Duodenal mucosa (tissue), 2 donors: ENCODE results near the gene CLCA1.

Source experiments
- H3K27ac ChIP-seq: one replicate; pipeline ENCODE4 v1.7.0; 2013; ENCODE audit warnings: low read depth, low read length
- H3K27me3 ChIP-seq, 2 donors: one replicate each; pipeline ENCODE4 v1.7.0; 2013; ENCODE audit warnings: low read length in 2 of 2, control low read depth in 1 of 2; ENCODE audit not compliant: insufficient read depth in 2 of 2, control insufficient read depth in 1 of 2
- H3K36me3 ChIP-seq, 2 donors: one replicate each; pipeline ENCODE4 v1.7.0; 2013; ENCODE audit warnings: low read length in 2 of 2, control low read depth in 1 of 2; ENCODE audit not compliant: insufficient read depth in 2 of 2, control insufficient read depth in 1 of 2
- H3K4me1 ChIP-seq, 2 donors: one replicate each; pipeline ENCODE4 v1.7.0; 2013; ENCODE audit warnings: low read length in 2 of 2, control low read depth in 1 of 2; ENCODE audit not compliant: insufficient read depth in 2 of 2, control insufficient read depth in 1 of 2
- H3K4me3 ChIP-seq, 2 donors: one replicate each; pipeline ENCODE4 v1.7.0; 2013; ENCODE audit warnings: low read length in 2 of 2, low read depth in 1 of 2
- H3K9ac ChIP-seq, 2 donors: one replicate each; pipeline ENCODE4 v1.7.0; 2013; ENCODE audit warnings: low read length in 2 of 2, low read depth in 1 of 2
- H3K9me3 ChIP-seq, 2 donors: one replicate each; pipeline ENCODE4 v1.7.0; 2013; ENCODE audit warnings: low read length in 2 of 2, control low read depth in 1 of 2; ENCODE audit not compliant: control insufficient read depth in 1 of 2

The CLCA1 gene

GRCh38 chr1:86468501-86468977, at the start of gene CLCA1:
TSS of gene CLCA1 (plus strand) at chr1:86468927. CDS start at chr1:86468972, 45 bp downstream.
- Histone ChIP-seq H3K36me3 (no peaks in the 10 kb centered on the region), H3K27ac (no peak within 1 kb of the TSS), H3K27me3 (no peaks in the 10 kb centered on the region), H3K9me3 (no peaks in the 10 kb centered on the region), H3K9ac (peak within 1 kb of the TSS in 1 of 2 donors; percentile 35), H3K4me3 (no peak within 1 kb of the TSS), H3K4me1 (no peaks in the 10 kb centered on the region)

- Histone ChIP-seq H3K27ac (no peak overlapping the region), H3K9me3 (no peaks in the 10 kb centered on the region), H3K4me1 (no peaks in the 10 kb centered on the region), H3K9ac (no peak overlapping the region), H3K27me3 (no peaks in the 10 kb centered on the region), H3K36me3 (no peaks in the 10 kb centered on the region), H3K4me3 (no peak overlapping the region)
Observed at GRCh38 chr1:86419277-86419903, 49.3 kb upstream of the CLCA1 start.

- Histone ChIP-seq H3K9ac (no peak overlapping the region), H3K9me3 (no peaks in the 10 kb centered on the region), H3K27ac (no peak overlapping the region), H3K36me3 (no peaks in the 10 kb centered on the region), H3K4me1 (no peaks in the 10 kb centered on the region), H3K4me3 (no peak overlapping the region), H3K27me3 (no peaks in the 10 kb centered on the region)
Observed at GRCh38 chr1:86421601-86422280, 47.0 kb upstream of the CLCA1 start.

- no peak overlapping the region for H3K9ac ChIP-seq
- H3K27me3 ChIP-seq, result no peaks in the 10 kb centered on the region
- no peak overlapping the region for H3K27ac ChIP-seq
- H3K9me3 ChIP-seq, result no peaks in the 10 kb centered on the region
- H3K36me3 ChIP-seq, result no peaks in the 10 kb centered on the region
- H3K4me3 ChIP-seq, result no peak overlapping the region
- H3K4me1 ChIP-seq, result no peaks in the 10 kb centered on the region
Observed at GRCh38 chr1:86423473-86423872, 45.3 kb upstream of the CLCA1 start.

- Histone ChIP-seq H3K36me3 (no peaks in the 10 kb centered on the region), H3K9me3 (no peaks in the 10 kb centered on the region), H3K27me3 (no peaks in the 10 kb centered on the region), H3K9ac (no peak within 1 kb of the TSS), H3K27ac (no peak within 1 kb of the TSS), H3K4me1 (no peaks in the 10 kb centered on the region), H3K4me3 (no peak within 1 kb of the TSS)
Observed at GRCh38 chr1:86423873-86424272, 44.9 kb upstream of the CLCA1 start, which contains the start of gene CLCA2. TSS of gene CLCA2 (plus strand) at chr1:86424171. CDS start at chr1:86424248, 77 bp downstream.

GRCh38 chr1:86429122-86429725, 39.5 kb upstream of the CLCA1 start:
- Histone ChIP-seq H3K9ac (no peak overlapping the region), H3K27ac (no peak overlapping the region), H3K9me3 (no peaks in the 10 kb centered on the region), H3K27me3 (no peaks in the 10 kb centered on the region), H3K4me3 (no peak overlapping the region), H3K4me1 (no peaks in the 10 kb centered on the region), H3K36me3 (no peaks in the 10 kb centered on the region)

- Histone ChIP-seq H3K27me3 (no peaks in the 10 kb centered on the region), H3K36me3 (no peaks in the 10 kb centered on the region), H3K4me1 (no peaks in the 10 kb centered on the region), H3K27ac (no peak overlapping the region), H3K4me3 (no peak overlapping the region), H3K9me3 (no peaks in the 10 kb centered on the region), H3K9ac (no peak overlapping the region)
Observed at GRCh38 chr1:86429835-86430234, 38.9 kb upstream of the CLCA1 start.

- Histone ChIP-seq H3K27me3 (no peaks in the 10 kb centered on the region), H3K4me3 (no peak overlapping the region), H3K4me1 (no peaks in the 10 kb centered on the region), H3K27ac (no peak overlapping the region), H3K9me3 (no peaks in the 10 kb centered on the region), H3K9ac (no peak overlapping the region), H3K36me3 (no peaks in the 10 kb centered on the region)
Observed at GRCh38 chr1:86430376-86430775, 38.4 kb upstream of the CLCA1 start.

GRCh38 chr1:86434059-86434458, 34.7 kb upstream of the CLCA1 start:
- H3K9me3 ChIP-seq, result no peaks in the 10 kb centered on the region
- no peaks in the 10 kb centered on the region for H3K27me3 ChIP-seq
- H3K4me3 ChIP-seq, result no peak overlapping the region
- no peaks in the 10 kb centered on the region for H3K36me3 ChIP-seq
- no peak overlapping the region for H3K9ac ChIP-seq
- H3K4me1 ChIP-seq, result no peaks in the 10 kb centered on the region
- no peak overlapping the region for H3K27ac ChIP-seq

GRCh38 chr1:86435327-86435726, 33.4 kb upstream of the CLCA1 start:
- H3K9me3 ChIP-seq, result no peaks in the 10 kb centered on the region
- H3K9ac ChIP-seq, result no peak overlapping the region
- no peak overlapping the region for H3K27ac ChIP-seq
- no peaks in the 10 kb centered on the region for H3K36me3 ChIP-seq
- no peak overlapping the region for H3K4me3 ChIP-seq
- no peaks in the 10 kb centered on the region for H3K4me1 ChIP-seq
- H3K27me3 ChIP-seq, result no peaks in the 10 kb centered on the region
